Neutrophil (primary cell): ENCODE data around the gene FREM2.

ENCODE experiments used
- H3K27ac ChIP-seq: fragments of 200-600 bp; sonication (generic); 2 replicates; pipeline ENCODE4 v1.5.1; 2016; ENCODE audit warnings: mild to moderate bottlenecking, moderate library complexity
- H3K27me3 ChIP-seq: fragments of 200-600 bp; sonication (generic); 2 replicates; pipeline ENCODE4 v1.6.0; 2016; ENCODE audit warnings: mild to moderate bottlenecking
- H3K36me3 ChIP-seq: fragments of 200-600 bp; sonication (generic); 2 replicates; pipeline ENCODE4 v1.5.1; 2017
- H3K4me1 ChIP-seq, 2 experiments: fragments of 200-600 bp in 1 of 2; sonication (generic) in 1 of 2; 1 replicate in 1 of 2; 2 replicates in 1 of 2; pipeline versions ENCODE4 v1.5.1 to v1.6.1; 2013 to 2016; ENCODE audit warnings: low read depth in 1 of 2, low read length in 1 of 2, mild to moderate bottlenecking in 1 of 2, moderate library complexity in 1 of 2; ENCODE audit not compliant: control insufficient read depth in 1 of 2, insufficient read depth in 1 of 2
- H3K4me3 ChIP-seq, 2 experiments: fragments of 200-600 bp in 1 of 2; sonication (generic) in 1 of 2; 1 replicate in 1 of 2; 2 replicates in 1 of 2; pipeline ENCODE4 v1.5.1; 2013 to 2016; ENCODE audit warnings: low read depth in 1 of 2, low read length in 1 of 2, mild to moderate bottlenecking in 1 of 2, moderate library complexity in 1 of 2
- H3K9me3 ChIP-seq: fragments of 200-600 bp; sonication (generic); 2 replicates; pipeline ENCODE4 v1.5.1; 2016
- CTCF ChIP-seq: fragments of 200-600 bp; sonication (generic); IDR thresholded peaks from 2 replicates; pipeline ENCODE4 v1.5.1; 2016; ENCODE audit warnings: antibody characterized with exemption

The FREM2 gene

GRCh38 chr13:38824342-38824741 is 137.5 kb downstream of the FREM2 start:
- Histone ChIP-seq H3K27me3 (no peaks in the 10 kb centered on the region), H3K27ac (no peak overlapping the region), H3K4me1 (no peaks in the 10 kb centered on the region), H3K9me3 (no peaks in the 10 kb centered on the region), H3K4me3 (no peak overlapping the region), H3K36me3 (no peaks in the 10 kb centered on the region)
- TF ChIP-seq CTCF = no peak

- H3K27me3 ChIP-seq = no peaks in the 10 kb centered on the region
- no peak for TF ChIP-seq CTCF
These were observed 139.4 kb downstream of the FREM2 start for GRCh38 chr13:38826182-38826813.

GRCh38 chr13:38830442-38831045 is 143.7 kb downstream of the FREM2 start:
- Histone ChIP-seq H3K27me3 (no peaks in the 10 kb centered on the region), H3K36me3 (no peaks in the 10 kb centered on the region), H3K4me3 (no peak overlapping the region), H3K4me1 (no peaks in the 10 kb centered on the region), H3K27ac (no peak overlapping the region), H3K9me3 (no peaks in the 10 kb centered on the region)
- no peak for TF ChIP-seq CTCF

More at GRCh38 chr13:38826182-38826813, 139.4 kb downstream of the FREM2 start:
- H3K27ac ChIP-seq = no peak overlapping the region
- H3K4me3 ChIP-seq = no peak overlapping the region
- H3K4me1 ChIP-seq = no peaks in the 10 kb centered on the region
- H3K9me3 ChIP-seq = no peaks in the 10 kb centered on the region
- H3K36me3 ChIP-seq = no peaks in the 10 kb centered on the region

GRCh38 chr13:38844581-38844980 is 157.7 kb downstream of the FREM2 start:
- no peak for TF ChIP-seq CTCF
- H3K27ac ChIP-seq = no peak overlapping the region
- no peaks in the 10 kb centered on the region for H3K27me3 ChIP-seq
- no peaks in the 10 kb centered on the region for H3K36me3 ChIP-seq
- no peaks in the 10 kb centered on the region for H3K9me3 ChIP-seq
- H3K4me1 ChIP-seq = no peaks in the 10 kb centered on the region
- H3K4me3 ChIP-seq = no peak overlapping the region

GRCh38 chr13:38848360-38848759 is 161.5 kb downstream of the FREM2 start:
- no peaks in the 10 kb centered on the region for H3K36me3 ChIP-seq
- H3K4me1 ChIP-seq = no peaks in the 10 kb centered on the region
- H3K27ac ChIP-seq = no peak overlapping the region
- H3K27me3 ChIP-seq = no peaks in the 10 kb centered on the region
- no peak for TF ChIP-seq CTCF
- H3K9me3 ChIP-seq = no peaks in the 10 kb centered on the region
- H3K4me3 ChIP-seq = no peak overlapping the region
